GM18511 (cell line): ENCODE results near the gene TATDN3.
"Not testable (repeated sequence)": the region's sequence is repeated elsewhere in the genome, so short reads cannot be mapped to it uniquely, and the experiment has no call there.

Source experiments
- ATAC-seq: cut with Tn5 transposase; IDR thresholded peaks from one replicate; pipeline ENCODE4 v1.9.1; 2021; ENCODE audit warnings: mild to moderate bottlenecking, moderate library complexity; ENCODE audit not compliant: unreplicated experiment

Gene TATDN3

GRCh38 chr1:212827171-212827776, 35.6 kb downstream of the TATDN3 start:
- no peak for ATAC-seq

GRCh38 chr1:212827831-212828278, 36.2 kb downstream of the TATDN3 start:
- ATAC-seq, result no peak

- ATAC-seq, result no peak
These were observed 36.7 kb downstream of the TATDN3 start for GRCh38 chr1:212828395-212828794.

GRCh38 chr1:212833211-212834207, 41.8 kb downstream of the TATDN3 start:
- peak; percentile 88 for ATAC-seq

- no peak for ATAC-seq
These were observed 46.5 kb downstream of the TATDN3 start for GRCh38 chr1:212838145-212838544.

- ATAC-seq, result not testable (repeated sequence)
These were observed 52.8 kb downstream of the TATDN3 start for GRCh38 chr1:212844521-212844920.

- no peak for ATAC-seq
These were observed 55.9 kb downstream of the TATDN3 start, which contains the start of gene SPATA45 for GRCh38 chr1:212847549-212847948. TSS of gene SPATA45 (minus strand) at chr1:212847649. CDS start at chr1:212836149, 11,500 bp downstream.

GRCh38 chr1:212852105-212852688, 60.5 kb downstream of the TATDN3 start:
- no peak for ATAC-seq

GRCh38 chr1:212853658-212854057, 62.0 kb downstream of the TATDN3 start:
- no peak for ATAC-seq

- ATAC-seq, result no peak
These were observed 65.1 kb downstream of the TATDN3 start for GRCh38 chr1:212856755-212857154.

- peak; percentile 97 for ATAC-seq
These were observed 66.3 kb downstream of the TATDN3 start, which contains the start of gene FLVCR1 for GRCh38 chr1:212857992-212858460. TSS of gene FLVCR1 (plus strand) at chr1:212858275. CDS start at chr1:212858453, 178 bp downstream.

- ATAC-seq, result peak; percentile 30
These were observed 67.0 kb downstream of the TATDN3 start for GRCh38 chr1:212858461-212859265.

GRCh38 chr1:212860713-212861581, 69.3 kb downstream of the TATDN3 start:
- no peak for ATAC-seq

GRCh38 chr1:212862111-212862690, 70.5 kb downstream of the TATDN3 start:
- ATAC-seq, result no peak

GRCh38 chr1:212863345-212863744, 71.7 kb downstream of the TATDN3 start:
- ATAC-seq, result not testable (repeated sequence)

- ATAC-seq, result no peak
These were observed 72.5 kb downstream of the TATDN3 start for GRCh38 chr1:212864201-212864600.
